COLO668 (cell line): ENCODE measurements around the gene SPOCK1.
A peak's percentile ranks its signal among the peaks of the same experiment; 100 is the strongest.
"Not testable (repeated sequence)": the region's sequence is repeated elsewhere in the genome, so short reads cannot be mapped to it uniquely, and the experiment has no call there.

Source experiments
- DNase-seq: peaks from one replicate; lab custom pipeline; 2025; ENCODE audit not compliant: unreplicated experiment; lab: John Stamatoyannopoulos, UW

Gene SPOCK1

GRCh38 chr5:137498736-137499505, at the start of gene SPOCK1:
Gene SPOCK1 (minus strand): TSS chr5:137499326.
- DNase-seq, result peak; percentile 81

- DNase-seq, result no peak
These were observed 46.8 kb upstream of the SPOCK1 start for GRCh38 chr5:137545956-137546355.

GRCh38 chr5:137535449-137535848, 36.3 kb upstream of the SPOCK1 start:
- DNase-seq, result peak; percentile 1

GRCh38 chr5:137533963-137534362, 34.8 kb upstream of the SPOCK1 start:
- DNase-seq, result no peak

GRCh38 chr5:137531266-137531665, 32.1 kb upstream of the SPOCK1 start:
- DNase-seq, result no peak

GRCh38 chr5:137521246-137521645, 22.1 kb upstream of the SPOCK1 start:
- no peak for DNase-seq

GRCh38 chr5:137516961-137517360, 17.8 kb upstream of the SPOCK1 start:
- DNase-seq, result no peak

GRCh38 chr5:137516251-137516797, 17.2 kb upstream of the SPOCK1 start:
- no peak for DNase-seq

GRCh38 chr5:137515238-137515637, 16.1 kb upstream of the SPOCK1 start:
- no peak for DNase-seq

- no peak for DNase-seq
These were observed 11.5 kb upstream of the SPOCK1 start for GRCh38 chr5:137510671-137511070.

GRCh38 chr5:137507150-137507549, 8.0 kb upstream of the SPOCK1 start:
- no peak for DNase-seq

- no peak for DNase-seq
These were observed 7.2 kb upstream of the SPOCK1 start for GRCh38 chr5:137506296-137506695.

- no peak for DNase-seq
These were observed 5.8 kb upstream of the SPOCK1 start for GRCh38 chr5:137504916-137505315.

- DNase-seq, result no peak
These were observed 4.3 kb upstream of the SPOCK1 start for GRCh38 chr5:137503456-137503855.

GRCh38 chr5:137502632-137503031, 3.5 kb upstream of the SPOCK1 start:
- DNase-seq, result no peak

- no peak for DNase-seq
These were observed 2.8 kb upstream of the SPOCK1 start for GRCh38 chr5:137501846-137502406.

GRCh38 chr5:137501226-137501625, 2.1 kb upstream of the SPOCK1 start:
- DNase-seq, result no peak

GRCh38 chr5:137500615-137501225, 1.6 kb upstream of the SPOCK1 start:
- no peak for DNase-seq

- DNase-seq, result not testable (repeated sequence)
These were observed 351 bp upstream of the SPOCK1 start for GRCh38 chr5:137499506-137499847.

- peak; percentile 37 for DNase-seq
These were observed 808 bp downstream of the SPOCK1 start for GRCh38 chr5:137498301-137498735.

GRCh38 chr5:137497396-137498290, 1.5 kb downstream of the SPOCK1 start:
- no peak for DNase-seq
